PFSK-1 (cell line): ENCODE measurements around the gene EIF3L.

ENCODE experiments used
- POLR2AphosphoS5 ChIP-seq: IDR thresholded peaks from 2 replicates; pipeline ENCODE4 v1.6.1; 2012; ENCODE audit warnings: low read depth, mild to moderate bottlenecking, control low read depth, low read length, moderate library complexity
- REST ChIP-seq, 2 experiments: IDR thresholded peaks; 2 replicates each; pipeline versions ENCODE4 v1.6.1 to v1.8.0; 2011 to 2012; ENCODE audit warnings: low read depth in 2 of 2, low read length in 2 of 2, control low read depth in 1 of 2, inconsistent platforms in 1 of 2, mild to moderate bottlenecking in 1 of 2, moderate library complexity in 1 of 2; ENCODE audit not compliant: insufficient read depth in 1 of 2

GRCh38 chr22:37880668-37881440, 31.6 kb downstream of the EIF3L start:
- TF ChIP-seq REST (IDR thresholded peaks at IDR 0.05; ENCODE audit: insufficient read depth in 1 of 2, low read depth in 2 of 2, low read length in 2 of 2): no peak
- TF ChIP-seq POLR2AphosphoS5: no peak
